Measurements from ENCODE around the gene UVSSA.

Gene UVSSA

GRCh38 chr4:1407657-1408333 lies 60.8 kb downstream of the UVSSA start:
- Mint-ChIP-seq H3K4me1 (no peaks in the 10 kb centered on the region), H3K4me3 (no peak overlapping the region), H3K27ac (no peak overlapping the region), H3K9me3 (peaks cover 4% of the 10 kb centered on the region), H3K36me3 (ENCODE audit: low read depth) (no peaks in the 10 kb centered on the region), H3K27me3 (ENCODE audit: low read depth) (peaks cover 89% of the 10 kb centered on the region)
- no peak for TF ChIP-seq CTCF (IDR thresholded peaks at IDR 0.05; ENCODE audit: unreplicated experiment in 3 of 3)

- Mint-ChIP-seq H3K9me3 (peaks cover 4% of the 10 kb centered on the region), H3K27ac (no peak overlapping the region), H3K36me3 (ENCODE audit: low read depth) (no peaks in the 10 kb centered on the region), H3K4me3 (no peak overlapping the region), H3K4me1 (no peaks in the 10 kb centered on the region), H3K27me3 (ENCODE audit: low read depth) (peaks cover 90% of the 10 kb centered on the region)
- TF ChIP-seq CTCF (IDR thresholded peaks at IDR 0.05; ENCODE audit: unreplicated experiment in 3 of 3): no peak
Observed at GRCh38 chr4:1408418-1408817, 61.4 kb downstream of the UVSSA start.

GRCh38 chr4:1409079-1409478 lies 62.1 kb downstream of the UVSSA start:
- peaks cover 90% of the 10 kb centered on the region for H3K27me3 Mint-ChIP-seq (ENCODE audit: low read depth)
- no peaks in the 10 kb centered on the region for H3K4me1 Mint-ChIP-seq
- H3K9me3 Mint-ChIP-seq: peaks cover 4% of the 10 kb centered on the region
- H3K36me3 Mint-ChIP-seq (ENCODE audit: low read depth): no peaks in the 10 kb centered on the region
- H3K27ac Mint-ChIP-seq: no peak overlapping the region
- no peak overlapping the region for H3K4me3 Mint-ChIP-seq
- no peak for TF ChIP-seq CTCF (IDR thresholded peaks at IDR 0.05; ENCODE audit: unreplicated experiment in 3 of 3)

- Mint-ChIP-seq H3K4me3 (no peak overlapping the region), H3K36me3 (ENCODE audit: low read depth) (no peaks in the 10 kb centered on the region)
- no peak for TF ChIP-seq CTCF (IDR thresholded peaks at IDR 0.05; ENCODE audit: unreplicated experiment in 3 of 3)
Observed at GRCh38 chr4:1409491-1410425, 62.8 kb downstream of the UVSSA start.

GRCh38 chr4:1410491-1411325 lies 63.7 kb downstream of the UVSSA start:
- TF ChIP-seq CTCF (IDR thresholded peaks at IDR 0.05; ENCODE audit: unreplicated experiment in 3 of 3): no peak
- Mint-ChIP-seq H3K4me1 (no peaks in the 10 kb centered on the region), H3K4me3 (no peak overlapping the region), H3K9me3 (peaks cover 8% of the 10 kb centered on the region), H3K27ac (no peak overlapping the region), H3K36me3 (ENCODE audit: low read depth) (no peaks in the 10 kb centered on the region), H3K27me3 (ENCODE audit: low read depth) (peaks cover 83% of the 10 kb centered on the region)

More at GRCh38 chr4:1409491-1410425, 62.8 kb downstream of the UVSSA start:
- peaks cover 83% of the 10 kb centered on the region for H3K27me3 Mint-ChIP-seq (ENCODE audit: low read depth)
- no peaks in the 10 kb centered on the region for H3K4me1 Mint-ChIP-seq
- no peak overlapping the region for H3K27ac Mint-ChIP-seq
- H3K9me3 Mint-ChIP-seq: peaks cover 4% of the 10 kb centered on the region
